Body of pancreas (tissue), 4 donors: ENCODE data around the gene KRT82.

Experiments used
- POLR2A ChIP-seq, 3 donors: fragments of 450-650 bp; IDR thresholded peaks; one replicate each; pipeline ENCODE4 v1.6.1; 2016; ENCODE audit warnings: antibody characterized with exemption in 3 of 3, mild to moderate bottlenecking in 2 of 3
- TF ChIP-seq, protein P1 (sequence below), 7 experiments: fragments of 450-650 bp in 4 of 7; fragments of 200-600 bp in 3 of 7; sonication (generic) in 3 of 7; IDR thresholded peaks; one replicate each; pipeline ENCODE4 v1.5.1; 2016 to 2019; ENCODE audit warnings: antibody characterized with exemption in 7 of 7

DNA sequence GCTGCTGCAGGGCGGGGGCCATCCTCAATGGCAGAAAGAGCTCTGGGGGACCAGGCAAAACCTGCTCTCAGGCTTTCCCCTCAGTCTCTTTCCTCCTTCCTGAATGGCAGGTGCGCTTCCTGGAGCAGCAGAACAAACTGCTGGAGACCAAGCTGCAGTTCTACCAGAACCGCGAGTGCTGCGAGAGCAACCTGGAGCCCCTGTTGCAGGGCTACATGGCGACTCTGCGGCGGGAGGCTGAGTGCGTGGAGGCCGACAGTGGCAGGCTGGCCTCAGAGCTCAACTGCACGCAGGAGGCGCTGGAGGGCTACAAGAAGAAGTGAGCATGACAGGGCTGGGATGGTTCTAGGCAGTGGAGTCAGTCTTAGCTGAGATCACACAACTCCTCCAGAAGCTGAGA is 62.0 kb downstream of the KRT82 start:
- TF ChIP-seq, protein P1, sequence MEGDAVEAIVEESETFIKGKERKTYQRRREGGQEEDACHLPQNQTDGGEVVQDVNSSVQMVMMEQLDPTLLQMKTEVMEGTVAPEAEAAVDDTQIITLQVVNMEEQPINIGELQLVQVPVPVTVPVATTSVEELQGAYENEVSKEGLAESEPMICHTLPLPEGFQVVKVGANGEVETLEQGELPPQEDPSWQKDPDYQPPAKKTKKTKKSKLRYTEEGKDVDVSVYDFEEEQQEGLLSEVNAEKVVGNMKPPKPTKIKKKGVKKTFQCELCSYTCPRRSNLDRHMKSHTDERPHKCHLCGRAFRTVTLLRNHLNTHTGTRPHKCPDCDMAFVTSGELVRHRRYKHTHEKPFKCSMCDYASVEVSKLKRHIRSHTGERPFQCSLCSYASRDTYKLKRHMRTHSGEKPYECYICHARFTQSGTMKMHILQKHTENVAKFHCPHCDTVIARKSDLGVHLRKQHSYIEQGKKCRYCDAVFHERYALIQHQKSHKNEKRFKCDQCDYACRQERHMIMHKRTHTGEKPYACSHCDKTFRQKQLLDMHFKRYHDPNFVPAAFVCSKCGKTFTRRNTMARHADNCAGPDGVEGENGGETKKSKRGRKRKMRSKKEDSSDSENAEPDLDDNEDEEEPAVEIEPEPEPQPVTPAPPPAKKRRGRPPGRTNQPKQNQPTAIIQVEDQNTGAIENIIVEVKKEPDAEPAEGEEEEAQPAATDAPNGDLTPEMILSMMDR (IDR thresholded peaks at IDR 0.05) = no peak
- TF ChIP-seq POLR2A (IDR thresholded peaks at IDR 0.05) = no peak
